ENCODE measurements around the gene CARM1.
"Not testable (repeated sequence)": the region's sequence is repeated elsewhere in the genome, so short reads cannot be mapped to it uniquely, and the experiment has no call there.

CARM1 gene

GRCh38 chr19:10848230-10848856, 23.0 kb upstream of the CARM1 start, which contains the start of gene C19orf38:
Gene C19orf38, plus strand, starts transcription at chr19:10848415. Its CDS starts 94 bp downstream, at chr19:10848509.
- DNase-seq, result peak; percentile 24

GRCh38 chr19:10850631-10851030, 20.7 kb upstream of the CARM1 start:
- no peak for DNase-seq

- DNase-seq, result no peak
Measured at GRCh38 chr19:10852098-10852800, 19.1 kb upstream of the CARM1 start.

GRCh38 chr19:10852941-10853340, 18.4 kb upstream of the CARM1 start:
- DNase-seq, result no peak

GRCh38 chr19:10854350-10855089, 16.8 kb upstream of the CARM1 start:
- no peak for DNase-seq

- DNase-seq, result peak; percentile 31
Measured at GRCh38 chr19:10855879-10856522, 15.4 kb upstream of the CARM1 start.

- not testable (repeated sequence) for DNase-seq
Measured at GRCh38 chr19:10856899-10857298, 14.5 kb upstream of the CARM1 start.

- peak; percentile 26 for DNase-seq
Measured at GRCh38 chr19:10858204-10858828, 13.0 kb upstream of the CARM1 start.

GRCh38 chr19:10861103-10861651, 10.2 kb upstream of the CARM1 start:
- DNase-seq, result peak; percentile 42

GRCh38 chr19:10862561-10863106, 8.7 kb upstream of the CARM1 start:
- no peak for DNase-seq

- DNase-seq, result no peak
Measured at GRCh38 chr19:10863107-10863717, 8.1 kb upstream of the CARM1 start.

GRCh38 chr19:10864538-10864899, 6.8 kb upstream of the CARM1 start:
- peak; percentile 91 for DNase-seq

GRCh38 chr19:10866495-10866894, 4.9 kb upstream of the CARM1 start:
- no peak for DNase-seq

GRCh38 chr19:10868872-10869547, 2.3 kb upstream of the CARM1 start:
- DNase-seq, result no peak

- DNase-seq, result not testable (repeated sequence)
Measured at GRCh38 chr19:10869872-10870311, 1.5 kb upstream of the CARM1 start.

GRCh38 chr19:10870501-10870954, 825 bp upstream of the CARM1 start:
- no peak for DNase-seq

- DNase-seq, result peak; percentile 13
Measured at GRCh38 chr19:10871711-10872545, 575 bp downstream of the CARM1 start.

GRCh38 chr19:10872546-10873107, 1.3 kb downstream of the CARM1 start:
- DNase-seq, result no peak

GRCh38 chr19:10874024-10874423, 2.7 kb downstream of the CARM1 start:
- no peak for DNase-seq

Data from CD4-positive, alpha-beta T cell treated with Interleukin-17A for 4 hours (primary cell).